Loucy (cell line): ENCODE results near the gene NOM1.
A peak's percentile ranks its signal among the peaks of the same experiment; 100 is the strongest.

Experiments used
- H2AFZ ChIP-seq: fragments of 200-600 bp; sonication (generic); 2 replicates; pipeline ENCODE4 v1.6.0; 2016; ENCODE audit warnings: antibody characterized with exemption, mild to moderate bottlenecking, low read length, moderate library complexity
- H3F3A ChIP-seq: fragments of 200-600 bp; 2 replicates; pipeline ENCODE4 v1.6.0; 2016; ENCODE audit warnings: antibody characterized with exemption, low read depth, mild to moderate bottlenecking
- H3K27me3 ChIP-seq: fragments of 200-600 bp; sonication (generic); 2 replicates; pipeline ENCODE4 v1.6.1; 2014; ENCODE audit warnings: low read length, mild to moderate bottlenecking; ENCODE audit not compliant: insufficient read depth, poor library complexity, severe bottlenecking
- H3K36me3 ChIP-seq: fragments of 200-600 bp; sonication (generic); 2 replicates; pipeline ENCODE4 v1.6.1; 2016; ENCODE audit warnings: low read length; ENCODE audit not compliant: insufficient read depth
- H3K4me1 ChIP-seq: fragments of 200-600 bp; sonication (generic); 2 replicates; pipeline ENCODE4 v1.5.1; 2014; ENCODE audit warnings: low read length, mild to moderate bottlenecking; ENCODE audit not compliant: insufficient read depth, poor library complexity, severe bottlenecking
- H3K4me2 ChIP-seq: fragments of 200-600 bp; sonication (generic); 2 replicates; pipeline ENCODE4 v1.6.0; 2014; ENCODE audit warnings: antibody characterized with exemption, low read length, low read depth, mild to moderate bottlenecking; ENCODE audit not compliant: poor library complexity, severe bottlenecking
- H3K4me3 ChIP-seq: fragments of 200-600 bp; sonication (generic); 2 replicates; pipeline ENCODE4 v1.5.1; 2014; ENCODE audit warnings: low read length, mild to moderate bottlenecking, mixed read lengths; ENCODE audit not compliant: poor library complexity, severe bottlenecking
- H3K79me2 ChIP-seq: fragments of 200-600 bp; sonication (generic); 2 replicates; pipeline ENCODE4 v1.6.1; 2014; ENCODE audit warnings: low read length; ENCODE audit not compliant: insufficient read depth
- H3K9ac ChIP-seq: fragments of 200-600 bp; sonication (generic); 2 replicates; pipeline ENCODE4 v1.6.0; 2014; ENCODE audit warnings: mild to moderate bottlenecking, low read depth, low read length, moderate library complexity; ENCODE audit not compliant: poor library complexity, severe bottlenecking
- H3K9me2 ChIP-seq: fragments of 200-600 bp; sonication (generic); replicated peaks from 2 replicates; pipeline ENCODE4 v1.6.1; 2016; ENCODE audit warnings: low read depth, low read length, mixed read lengths
- H3K9me3 ChIP-seq: fragments of 200-600 bp; sonication (generic); 2 replicates; pipeline ENCODE4 v1.6.1; 2014; ENCODE audit warnings: mild to moderate bottlenecking, antibody characterized with exemption, low read length, low read depth; ENCODE audit not compliant: insufficient read depth
- H4K20me1 ChIP-seq: fragments of 200-600 bp; sonication (generic); 2 replicates; pipeline ENCODE4 v1.6.0; 2014; ENCODE audit warnings: antibody characterized with exemption, low read length, mild to moderate bottlenecking; ENCODE audit not compliant: insufficient read depth, poor library complexity, severe bottlenecking
- CTCF ChIP-seq: fragments of 200-600 bp; sonication (generic); conservative IDR thresholded peaks from 2 replicates; pipeline ENCODE4 v1.5.1; 2014; ENCODE audit warnings: mild to moderate bottlenecking, antibody characterized with exemption, low read length
- EZH2phosphoT487 ChIP-seq: fragments of 200-600 bp; IDR thresholded peaks from 2 replicates; pipeline ENCODE4 v1.6.1; 2018; ENCODE audit warnings: antibody characterized with exemption, mild to moderate bottlenecking, moderate library complexity, borderline replicate concordance

Gene NOM1

GRCh38 chr7:157012113-157012547, 62.6 kb downstream of the NOM1 start:
- no peaks in the 10 kb centered on the region for H3K9me2 ChIP-seq
- H3K79me2 ChIP-seq = no peaks in the 10 kb centered on the region
- no peaks in the 10 kb centered on the region for H4K20me1 ChIP-seq
- H3F3A ChIP-seq = no peaks in the 10 kb centered on the region
- TF ChIP-seq CTCF = no peak
- TF ChIP-seq EZH2phosphoT487 = no peak
- H3K4me2 ChIP-seq = no peak overlapping the region
- no peak overlapping the region for H3K4me3 ChIP-seq
- H3K27me3 ChIP-seq = no peaks in the 10 kb centered on the region
- no peaks in the 10 kb centered on the region for H3K9me3 ChIP-seq
- H3K36me3 ChIP-seq = no peaks in the 10 kb centered on the region
- peaks cover 10% of the 10 kb centered on the region for H3K4me1 ChIP-seq
- no peak overlapping the region for H3K9ac ChIP-seq
- no peak overlapping the region for H2AFZ ChIP-seq

GRCh38 chr7:157013101-157013500, 63.6 kb downstream of the NOM1 start:
- Histone ChIP-seq H3K9me3 (no peaks in the 10 kb centered on the region), H3F3A (no peaks in the 10 kb centered on the region), H4K20me1 (no peaks in the 10 kb centered on the region), H3K36me3 (no peaks in the 10 kb centered on the region), H2AFZ (no peak overlapping the region), H3K4me1 (peaks cover 10% of the 10 kb centered on the region), H3K4me2 (no peak overlapping the region), H3K9me2 (no peaks in the 10 kb centered on the region), H3K27me3 (no peaks in the 10 kb centered on the region), H3K79me2 (no peaks in the 10 kb centered on the region), H3K9ac (no peak overlapping the region), H3K4me3 (no peak overlapping the region)
- no peak for TF ChIP-seq EZH2phosphoT487
- TF ChIP-seq CTCF = no peak

GRCh38 chr7:157013602-157014549, 64.4 kb downstream of the NOM1 start:
- no peaks in the 10 kb centered on the region for H3K9me3 ChIP-seq
- H3K36me3 ChIP-seq = no peaks in the 10 kb centered on the region
- no peak overlapping the region for H3K9ac ChIP-seq
- H3K4me2 ChIP-seq = no peak overlapping the region
- H3K4me3 ChIP-seq = no peak overlapping the region
- TF ChIP-seq EZH2phosphoT487 = no peak
- TF ChIP-seq CTCF = no peak
- no peaks in the 10 kb centered on the region for H3K9me2 ChIP-seq
- H2AFZ ChIP-seq = peak overlapping the region; percentile 10; the same call in 1 of the 2 replicates
- H3K79me2 ChIP-seq = no peaks in the 10 kb centered on the region
- no peaks in the 10 kb centered on the region for H3F3A ChIP-seq
- no peaks in the 10 kb centered on the region for H4K20me1 ChIP-seq
- H3K4me1 ChIP-seq = peaks cover 10% of the 10 kb centered on the region
- no peaks in the 10 kb centered on the region for H3K27me3 ChIP-seq
